ENCODE measurements around the gene AHCYL2.

GRCh38 chr7:129332254-129333035 is 107.6 kb downstream of the AHCYL2 start:
- TF ChIP-seq CTCF (IDR thresholded peaks at IDR 0.05; ENCODE audit: low read depth, low read length): no peak
- no peak for TF ChIP-seq MYC (IDR thresholded peaks at IDR 0.05; ENCODE audit: low read depth, low read length)
- TF ChIP-seq POLR2A (IDR thresholded peaks at IDR 0.05; ENCODE audit: extremely low read depth, insufficient read length): no peak

All from NB4 (cell line).